HFF-Myc (cell line): ENCODE measurements around the gene LRRC38.
"Not testable (repeated sequence)": the region's sequence is repeated elsewhere in the genome, so short reads cannot be mapped to it uniquely, and the experiment has no call there.

ENCODE experiments used
- DNase-seq: peaks from one replicate; pipeline ENCODE4 v3.0.0-alpha.2; 2011; ENCODE audit warnings: low read depth; ENCODE audit errors: extremely low read depth
- H3K4me3 ChIP-seq: replicated peaks from 2 replicates; pipeline ENCODE4 v1.5.1; 2011; ENCODE audit warnings: low read depth, mild to moderate bottlenecking, control low read depth, low read length
- TF ChIP-seq, protein P1 (sequence below): IDR thresholded peaks from 2 replicates; pipeline ENCODE4 v1.5.1; 2012; ENCODE audit warnings: mild to moderate bottlenecking, low read depth, low read length, control low read depth; ENCODE audit errors: missing control alignments

The LRRC38 gene

DNA sequence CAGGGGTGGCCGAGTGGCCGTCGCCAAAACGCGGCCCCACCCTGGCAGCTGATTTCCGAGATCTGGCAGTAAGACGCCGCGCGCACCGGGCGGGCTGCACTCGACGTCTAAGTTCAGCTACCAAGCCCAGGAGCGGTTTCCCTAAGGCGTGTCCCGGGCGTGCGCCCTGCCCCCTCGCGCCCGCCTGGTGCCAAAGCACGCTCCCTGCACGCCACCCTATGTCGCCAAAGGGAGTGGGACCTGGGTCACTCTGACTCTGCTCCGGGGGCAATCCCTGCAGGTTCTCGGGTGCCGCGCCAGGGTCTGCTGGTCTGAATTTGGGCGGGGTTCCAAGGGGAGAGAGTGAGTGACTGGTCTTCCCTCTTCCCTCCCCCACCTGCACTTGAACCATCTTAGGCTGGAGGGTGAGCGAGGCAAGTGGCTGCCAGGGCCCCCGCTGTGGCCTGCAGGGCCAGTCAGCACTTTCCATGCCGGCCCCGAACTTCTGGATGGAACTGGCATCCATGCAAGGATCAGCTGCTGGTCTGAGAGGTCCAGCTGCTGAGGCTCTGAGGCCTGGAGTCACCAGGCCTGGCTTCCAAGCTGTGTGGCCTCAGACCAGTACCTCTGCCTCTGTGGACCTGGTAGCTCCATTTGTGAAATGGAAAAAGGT lies at the start of gene LRRC38:
TSS of gene LRRC38 (minus strand) at position 109 of the 652 bp plus-strand sequence. CDS start 410 bp downstream, outside the sequence.
- TF ChIP-seq, protein P1, sequence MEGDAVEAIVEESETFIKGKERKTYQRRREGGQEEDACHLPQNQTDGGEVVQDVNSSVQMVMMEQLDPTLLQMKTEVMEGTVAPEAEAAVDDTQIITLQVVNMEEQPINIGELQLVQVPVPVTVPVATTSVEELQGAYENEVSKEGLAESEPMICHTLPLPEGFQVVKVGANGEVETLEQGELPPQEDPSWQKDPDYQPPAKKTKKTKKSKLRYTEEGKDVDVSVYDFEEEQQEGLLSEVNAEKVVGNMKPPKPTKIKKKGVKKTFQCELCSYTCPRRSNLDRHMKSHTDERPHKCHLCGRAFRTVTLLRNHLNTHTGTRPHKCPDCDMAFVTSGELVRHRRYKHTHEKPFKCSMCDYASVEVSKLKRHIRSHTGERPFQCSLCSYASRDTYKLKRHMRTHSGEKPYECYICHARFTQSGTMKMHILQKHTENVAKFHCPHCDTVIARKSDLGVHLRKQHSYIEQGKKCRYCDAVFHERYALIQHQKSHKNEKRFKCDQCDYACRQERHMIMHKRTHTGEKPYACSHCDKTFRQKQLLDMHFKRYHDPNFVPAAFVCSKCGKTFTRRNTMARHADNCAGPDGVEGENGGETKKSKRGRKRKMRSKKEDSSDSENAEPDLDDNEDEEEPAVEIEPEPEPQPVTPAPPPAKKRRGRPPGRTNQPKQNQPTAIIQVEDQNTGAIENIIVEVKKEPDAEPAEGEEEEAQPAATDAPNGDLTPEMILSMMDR = no peak
- H3K4me3 ChIP-seq = no peak within 1 kb of the TSS
- no peak for DNase-seq

DNA sequence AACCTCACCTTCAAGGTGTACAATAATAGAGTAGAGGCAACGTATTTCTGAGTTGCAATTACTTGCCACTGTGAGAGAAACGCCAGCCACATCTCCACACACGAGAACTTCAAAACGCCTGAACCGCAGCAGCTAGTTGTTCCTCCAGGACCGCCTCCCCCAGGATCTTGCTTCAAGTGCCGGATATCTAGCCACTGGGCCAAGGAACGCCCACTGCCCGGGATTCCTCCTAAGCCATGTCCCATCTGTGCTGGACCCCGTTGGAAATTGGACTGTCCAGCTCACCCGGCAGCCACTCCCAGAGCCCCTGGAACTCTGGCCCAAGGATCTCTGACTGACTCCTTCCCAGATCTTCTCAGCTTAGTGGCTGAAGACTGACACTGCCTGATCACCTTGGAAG lies 49.2 kb upstream of the LRRC38 start:
- DNase-seq, H3K4me3 ChIP-seq: not testable (repeated sequence)

DNA sequence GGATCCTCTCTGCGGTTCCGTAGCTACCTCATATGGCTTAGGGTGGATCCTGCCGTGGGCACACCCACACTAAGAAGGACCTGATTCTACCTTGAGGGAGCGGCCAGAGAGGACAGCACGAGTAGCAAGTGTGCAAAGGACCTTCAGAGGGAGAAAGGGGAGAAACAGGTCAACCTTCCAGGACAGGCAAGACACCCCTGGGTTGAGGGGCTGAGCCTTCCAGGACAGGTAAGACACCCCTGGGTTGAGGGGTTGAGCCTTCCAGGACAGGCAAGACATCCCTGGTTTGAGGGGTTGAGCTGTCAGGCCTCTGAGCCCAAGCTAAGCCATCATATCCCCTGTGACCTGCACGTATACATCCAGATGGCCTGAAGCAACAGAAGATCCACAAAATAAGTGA lies 46.7 kb upstream of the LRRC38 start:
- DNase-seq = no peak
- H3K4me3 ChIP-seq = no peak overlapping the region
- TF ChIP-seq, protein P1 = no peak

GRCh38 chr1:13556224-13556764 lies 42.5 kb upstream of the LRRC38 start:
- no peak for DNase-seq
- no peak overlapping the region for H3K4me3 ChIP-seq
- TF ChIP-seq, protein P1 = no peak

DNA sequence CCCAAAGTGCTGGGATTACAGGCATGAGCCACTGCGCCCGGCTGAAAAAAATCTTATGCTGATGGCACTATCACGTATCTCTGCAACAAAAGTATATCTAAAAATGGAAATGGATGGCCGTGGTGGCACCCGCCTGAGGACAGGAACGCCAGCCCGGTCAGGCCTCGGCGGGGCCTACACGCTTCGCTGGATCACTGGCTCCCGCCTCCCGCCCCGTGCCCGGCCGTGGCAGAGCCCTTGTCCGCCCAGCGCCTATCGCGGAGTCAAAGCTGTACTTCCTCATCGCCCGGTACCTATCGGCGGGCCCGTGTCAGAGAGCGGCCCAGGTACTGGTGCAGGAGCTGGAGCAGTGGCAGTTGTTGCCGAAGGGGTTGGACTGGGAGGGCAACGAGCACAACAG lies 41.0 kb upstream of the LRRC38 start:
- TF ChIP-seq, protein P1 = no peak
- no peak overlapping the region for H3K4me3 ChIP-seq
- no peak for DNase-seq

- no peak for DNase-seq
- no peak overlapping the region for H3K4me3 ChIP-seq
- TF ChIP-seq, protein P1 = no peak
Measured at GRCh38 chr1:13550663-13551062, 36.9 kb upstream of the LRRC38 start.

GRCh38 chr1:13549521-13549920 lies 35.7 kb upstream of the LRRC38 start:
- TF ChIP-seq, protein P1 = no peak
- H3K4me3 ChIP-seq = no peak overlapping the region
- DNase-seq = no peak
